Kidney (tissue), 14 donors: Measurements from ENCODE around the gene HOXB7. TPM values are rescaled to one million over a fixed set of nuclear protein-coding genes. Genes with fewer than 3 reads are reported as not detected.
A peak's percentile ranks its signal among the peaks of the same experiment; 100 is the strongest.

Source experiments
- DNase-seq, 5 donors: peaks; one replicate each; pipeline ENCODE4 v3.0.0-alpha.2; 2013 to 2020
- FAIRE-seq: peaks from 2 replicates; lab custom pipeline; 2012; peaks lifted over from hg19 to GRCh38; lab: Jason Lieb, UNC
- H3K27ac ChIP-seq, 2 donors: one replicate each; pipeline ENCODE4 v1.7.0; 2013; ENCODE audit warnings: low read depth in 2 of 2, low read length in 2 of 2, inconsistent platforms in 1 of 2
- H3K27me3 ChIP-seq: one replicate; pipeline ENCODE4 v1.7.1; 2013; ENCODE audit warnings: low read length, inconsistent platforms; ENCODE audit not compliant: control insufficient read depth, insufficient read depth
- H3K36me3 ChIP-seq, 3 donors: one replicate each; pipeline versions ENCODE4 v1.7.0 to v1.7.1; 2013; ENCODE audit warnings: low read length in 3 of 3, control low read depth in 1 of 3, inconsistent platforms in 1 of 3; ENCODE audit not compliant: insufficient read depth in 3 of 3, control insufficient read depth in 2 of 3
- H3K4me1 ChIP-seq, 3 donors: one replicate each; pipeline versions ENCODE4 v1.7.0 to v1.7.1; 2013; ENCODE audit warnings: low read length in 3 of 3, inconsistent platforms in 1 of 3, low read depth in 1 of 3; ENCODE audit not compliant: control insufficient read depth in 2 of 3, insufficient read depth in 2 of 3
- H3K4me3 ChIP-seq, 3 donors: one replicate each; pipeline versions ENCODE4 v1.7.0 to v1.8.1; 2013; ENCODE audit warnings: low read length in 3 of 3, control low read depth in 1 of 3, inconsistent platforms in 1 of 3
- H3K9ac ChIP-seq, 3 donors: one replicate each; pipeline versions ENCODE4 v1.7.0 to v1.7.1; 2013; ENCODE audit warnings: low read length in 3 of 3, control low read depth in 1 of 3, inconsistent platforms in 1 of 3
- H3K9me3 ChIP-seq, 3 donors: one replicate each; pipeline versions ENCODE4 v1.7.0 to v1.7.1; 2013; ENCODE audit warnings: low read length in 3 of 3, control low read depth in 1 of 3, inconsistent platforms in 1 of 3; ENCODE audit not compliant: control insufficient read depth in 2 of 3, insufficient read depth in 1 of 3
- intact Hi-C: fragments of 100-400 bp; cut with DNase I; formaldehyde crosslinking; loops from one replicate; pipeline ENCODE4 v1.11.1; 2022
- polyA plus RNA-seq: library from polyadenylated mRNA; stranded (reverse); fragments of 350-450 nt; fragmentation: Illumina TruSeq; extraction: RNeasy Lipid Tissue Mini Kit (QIAGEN cat#74804); gene quantifications from one replicate; pipeline ENCODE4 v1.2.3, GENCODE V29; 2014; ENCODE audit warnings: low read depth, low replicate concordance; ENCODE audit not compliant: insufficient read depth
- total RNA-seq: library from RNA; stranded (reverse); fragmentation: NEBNext Ultra II Directional; extraction: Animal tissue kit (Norgen Biotek cat#: 25700); gene quantifications from one replicate; pipeline ENCODE4 v1.2.1, GENCODE V29; 2021
- TF ChIP-seq, protein P1 (sequence below): IDR thresholded peaks from 3 replicates; pipeline ENCODE4 v1.5.1; 2012; ENCODE audit warnings: mild to moderate bottlenecking, moderate library complexity, borderline replicate concordance; ENCODE audit not compliant: insufficient read depth; ENCODE audit errors: extremely low read depth
- donor health status: control.
- donor health status: control.
- donor health status: control.
- donor health status: control.
- donor health status: control.
- donor health status: DM: yes; HTN: yes; CAD: no.
- donor health status: Normal renal cell carcinoma (clear cell type).

The HOXB7 gene
- total and polyA plus RNA-seq, 2 donors from 2014 or later: 45.4 to 49.6 TPM

DNA sequence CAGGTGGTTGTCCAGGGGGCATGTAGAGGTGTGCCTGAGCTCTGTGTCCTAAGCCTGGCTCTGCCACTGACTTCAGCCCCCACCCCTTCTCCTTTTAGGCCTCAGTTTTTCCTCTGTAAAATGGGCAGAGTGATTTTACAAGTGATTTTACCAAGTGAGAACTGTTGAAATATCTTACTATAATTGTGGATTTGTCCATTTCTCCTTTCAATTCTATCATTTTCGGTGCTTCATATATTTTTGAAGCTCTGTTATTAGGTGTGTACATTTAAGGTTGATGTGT is 37.1 kb upstream of the HOXB7 start:
- peak overlapping the region in 1 of 2 donors; percentile 20 for H3K27ac ChIP-seq
- H3K36me3 ChIP-seq: no peaks in the 10 kb centered on the region
- DNase-seq: no peak
- peaks cover 19% of the 10 kb centered on the region for H3K27me3 ChIP-seq
- no peaks in the 10 kb centered on the region for H3K9me3 ChIP-seq
- peak overlapping the region in 1 of 3 donors; percentile 68 for H3K9ac ChIP-seq
- peak overlapping the region in 1 of 3 donors; percentile 62 for H3K4me3 ChIP-seq
- FAIRE-seq: no peak
- TF ChIP-seq, protein P1, sequence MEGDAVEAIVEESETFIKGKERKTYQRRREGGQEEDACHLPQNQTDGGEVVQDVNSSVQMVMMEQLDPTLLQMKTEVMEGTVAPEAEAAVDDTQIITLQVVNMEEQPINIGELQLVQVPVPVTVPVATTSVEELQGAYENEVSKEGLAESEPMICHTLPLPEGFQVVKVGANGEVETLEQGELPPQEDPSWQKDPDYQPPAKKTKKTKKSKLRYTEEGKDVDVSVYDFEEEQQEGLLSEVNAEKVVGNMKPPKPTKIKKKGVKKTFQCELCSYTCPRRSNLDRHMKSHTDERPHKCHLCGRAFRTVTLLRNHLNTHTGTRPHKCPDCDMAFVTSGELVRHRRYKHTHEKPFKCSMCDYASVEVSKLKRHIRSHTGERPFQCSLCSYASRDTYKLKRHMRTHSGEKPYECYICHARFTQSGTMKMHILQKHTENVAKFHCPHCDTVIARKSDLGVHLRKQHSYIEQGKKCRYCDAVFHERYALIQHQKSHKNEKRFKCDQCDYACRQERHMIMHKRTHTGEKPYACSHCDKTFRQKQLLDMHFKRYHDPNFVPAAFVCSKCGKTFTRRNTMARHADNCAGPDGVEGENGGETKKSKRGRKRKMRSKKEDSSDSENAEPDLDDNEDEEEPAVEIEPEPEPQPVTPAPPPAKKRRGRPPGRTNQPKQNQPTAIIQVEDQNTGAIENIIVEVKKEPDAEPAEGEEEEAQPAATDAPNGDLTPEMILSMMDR: no peak
- peaks cover 0 to 4% (median 0%) of the 10 kb centered on the region in 3 donors for H3K4me1 ChIP-seq
- intact Hi-C loops: no loop called here

DNA sequence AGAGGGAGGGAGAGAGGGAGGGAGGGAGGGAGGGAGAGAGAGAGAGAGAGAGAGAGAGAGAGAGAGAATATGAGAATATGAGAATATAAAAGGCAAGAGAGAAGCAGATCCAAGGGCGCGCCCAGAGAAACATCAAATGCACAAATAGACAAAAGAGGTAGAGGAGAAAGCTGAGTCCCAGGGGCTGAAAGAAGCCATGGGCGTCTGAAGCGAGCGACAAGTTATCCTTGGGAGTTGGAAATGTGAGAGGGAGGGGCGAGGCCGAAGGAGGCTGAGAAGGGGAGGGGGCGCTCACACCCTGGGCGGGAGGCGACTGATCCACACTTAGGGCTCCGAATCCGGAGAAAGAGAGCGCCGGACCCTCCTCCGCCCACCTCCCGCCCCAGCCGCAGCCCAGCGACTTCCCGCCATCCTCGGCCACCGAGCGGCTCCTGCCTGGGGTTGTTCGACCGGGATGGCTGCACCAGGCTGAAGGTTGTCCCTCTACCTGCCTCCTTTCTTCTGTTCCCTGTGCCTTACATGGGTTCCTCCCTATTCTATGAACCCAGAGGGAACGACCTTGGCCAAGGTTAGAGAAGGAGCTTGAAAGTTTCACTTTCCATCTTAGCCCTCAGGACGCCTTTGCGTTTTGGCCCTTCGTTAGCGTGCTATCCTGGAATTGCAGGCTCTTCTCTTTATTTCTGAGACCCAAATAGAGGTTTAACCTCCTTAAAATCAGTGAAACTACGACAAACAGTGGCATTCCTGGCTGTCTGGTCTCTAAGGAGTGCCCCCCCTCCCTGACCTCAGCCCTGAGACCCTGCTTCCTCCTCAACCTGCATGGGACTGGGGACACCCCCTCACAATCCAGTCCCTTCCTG is 36.5 kb upstream of the HOXB7 start:
- intact Hi-C loops: no loop called here
- Histone ChIP-seq H3K9ac (peak overlapping the region; percentile 39 to 68 (median 43)), H3K9me3 (no peaks in the 10 kb centered on the region), H3K4me3 (peak overlapping the region; percentile 57 to 64 (median 62)), H3K27ac (peak overlapping the region in 1 of 2 donors; percentile 20), H3K36me3 (no peaks in the 10 kb centered on the region), H3K27me3 (peaks cover 25% of the 10 kb centered on the region), H3K4me1 (peaks cover 0 to 4% (median 0%) of the 10 kb centered on the region in 3 donors)
- FAIRE-seq: no peak
- peak in 4 of 5 donors; percentile 71 to 83 (median 82) for DNase-seq
- TF ChIP-seq, protein P1: no peak

DNA sequence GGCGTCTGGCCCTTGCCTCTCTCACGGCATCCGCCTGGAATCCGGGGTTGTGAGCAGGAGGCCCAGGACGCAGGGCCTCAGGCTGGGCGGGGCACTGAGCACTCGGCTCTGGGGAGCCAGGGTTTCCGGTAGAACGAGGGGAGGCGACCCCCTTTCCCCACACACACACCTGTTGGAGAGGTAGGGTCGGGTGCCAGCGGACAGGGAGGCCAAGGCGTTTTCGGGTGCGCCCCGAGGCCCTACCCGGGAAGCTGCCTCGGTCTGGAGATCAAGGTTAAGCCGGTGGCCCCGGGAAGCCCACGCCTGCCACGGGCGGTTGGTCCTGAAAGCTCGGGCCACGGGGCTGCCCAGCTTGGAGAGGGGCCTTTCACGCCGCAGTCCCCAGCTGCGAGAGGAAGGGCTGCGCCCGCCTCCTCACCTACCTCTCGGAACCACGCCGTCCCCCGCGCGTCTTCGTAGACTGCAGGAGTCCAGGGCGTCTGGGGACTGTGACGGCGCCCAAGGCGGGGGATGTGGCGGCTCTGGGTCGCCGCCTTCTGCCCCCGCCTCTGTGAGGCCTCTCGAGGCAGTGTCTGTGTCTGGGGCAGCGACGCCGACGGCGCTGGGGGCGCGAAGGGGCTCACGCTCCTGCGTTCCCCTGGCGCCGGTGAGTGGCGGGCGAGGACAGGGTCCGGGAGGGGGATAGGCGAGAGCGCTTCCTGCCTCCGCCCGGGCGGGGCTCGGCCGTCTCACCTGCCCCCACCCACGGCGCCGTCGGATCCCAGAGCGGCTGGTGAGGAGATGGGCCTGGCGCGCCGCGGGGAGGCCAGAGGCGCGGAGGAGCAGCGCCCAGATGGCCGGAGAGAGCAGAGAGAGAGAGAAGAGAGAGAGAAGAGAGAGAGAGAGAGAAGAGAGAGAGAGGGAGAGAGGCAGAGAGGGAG is 35.6 kb upstream of the HOXB7 start:
- Histone ChIP-seq H3K27ac (peak overlapping the region; percentile 32 to 52), H3K27me3 (peaks cover 31% of the 10 kb centered on the region), H3K9me3 (no peaks in the 10 kb centered on the region), H3K9ac (no peak overlapping the region), H3K4me1 (peaks cover 0 to 4% (median 0%) of the 10 kb centered on the region in 3 donors), H3K4me3 (peak overlapping the region in 1 of 3 donors; percentile 62), H3K36me3 (no peaks in the 10 kb centered on the region)
- peak in 4 of 5 donors; percentile 88 to 91 (median 90) for DNase-seq
- FAIRE-seq: no peak
- TF ChIP-seq, protein P1: no peak
- intact Hi-C loops: no loop called here
